ENCODE measurements around the gene LRRC43.

DNA sequence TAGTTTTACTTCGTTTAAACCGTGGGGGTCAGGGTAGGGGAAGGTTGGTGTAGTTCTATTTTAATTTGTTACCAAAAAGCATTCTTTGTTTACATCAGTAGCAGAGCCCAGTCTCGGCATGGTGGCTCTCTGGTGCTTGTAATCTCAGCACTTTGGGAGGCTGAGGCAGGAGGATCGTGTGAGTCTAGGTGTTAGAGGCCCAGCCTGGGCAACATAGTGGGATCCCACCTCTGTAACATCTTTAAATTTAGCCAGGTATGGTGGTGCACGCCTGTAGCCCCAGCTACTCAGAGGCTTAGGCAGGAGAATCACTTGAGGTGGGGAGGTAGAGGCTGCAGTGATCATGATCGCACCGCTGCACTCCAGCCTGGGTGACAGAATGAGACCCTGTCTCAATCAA, 2.2 kb downstream of the LRRC43 start:
- TF ChIP-seq CHD2 (IDR thresholded peaks at IDR 0.05; ENCODE audit: low read length, partially characterized antibody) (no peak), SREBF2 (IDR thresholded peaks at IDR 0.05) (no peak), FOXS1 (CRISPR knock-in tag; IDR thresholded peaks at IDR 0.05) (no peak), POLR2AphosphoS2 (conservative IDR thresholded peaks at IDR 0.05; ENCODE audit: low read length) (no peak), POLR2A (IDR thresholded peaks at IDR 0.05; ENCODE audit: low read length) (no peak)
- TF ChIP-seq, protein P1, sequence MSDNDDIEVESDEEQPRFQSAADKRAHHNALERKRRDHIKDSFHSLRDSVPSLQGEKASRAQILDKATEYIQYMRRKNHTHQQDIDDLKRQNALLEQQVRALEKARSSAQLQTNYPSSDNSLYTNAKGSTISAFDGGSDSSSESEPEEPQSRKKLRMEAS (IDR thresholded peaks at IDR 0.05): no peak
- TF ChIP-seq, protein P2, sequence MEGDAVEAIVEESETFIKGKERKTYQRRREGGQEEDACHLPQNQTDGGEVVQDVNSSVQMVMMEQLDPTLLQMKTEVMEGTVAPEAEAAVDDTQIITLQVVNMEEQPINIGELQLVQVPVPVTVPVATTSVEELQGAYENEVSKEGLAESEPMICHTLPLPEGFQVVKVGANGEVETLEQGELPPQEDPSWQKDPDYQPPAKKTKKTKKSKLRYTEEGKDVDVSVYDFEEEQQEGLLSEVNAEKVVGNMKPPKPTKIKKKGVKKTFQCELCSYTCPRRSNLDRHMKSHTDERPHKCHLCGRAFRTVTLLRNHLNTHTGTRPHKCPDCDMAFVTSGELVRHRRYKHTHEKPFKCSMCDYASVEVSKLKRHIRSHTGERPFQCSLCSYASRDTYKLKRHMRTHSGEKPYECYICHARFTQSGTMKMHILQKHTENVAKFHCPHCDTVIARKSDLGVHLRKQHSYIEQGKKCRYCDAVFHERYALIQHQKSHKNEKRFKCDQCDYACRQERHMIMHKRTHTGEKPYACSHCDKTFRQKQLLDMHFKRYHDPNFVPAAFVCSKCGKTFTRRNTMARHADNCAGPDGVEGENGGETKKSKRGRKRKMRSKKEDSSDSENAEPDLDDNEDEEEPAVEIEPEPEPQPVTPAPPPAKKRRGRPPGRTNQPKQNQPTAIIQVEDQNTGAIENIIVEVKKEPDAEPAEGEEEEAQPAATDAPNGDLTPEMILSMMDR (IDR thresholded peaks at IDR 0.05): no peak
- TF ChIP-seq, protein P3, sequence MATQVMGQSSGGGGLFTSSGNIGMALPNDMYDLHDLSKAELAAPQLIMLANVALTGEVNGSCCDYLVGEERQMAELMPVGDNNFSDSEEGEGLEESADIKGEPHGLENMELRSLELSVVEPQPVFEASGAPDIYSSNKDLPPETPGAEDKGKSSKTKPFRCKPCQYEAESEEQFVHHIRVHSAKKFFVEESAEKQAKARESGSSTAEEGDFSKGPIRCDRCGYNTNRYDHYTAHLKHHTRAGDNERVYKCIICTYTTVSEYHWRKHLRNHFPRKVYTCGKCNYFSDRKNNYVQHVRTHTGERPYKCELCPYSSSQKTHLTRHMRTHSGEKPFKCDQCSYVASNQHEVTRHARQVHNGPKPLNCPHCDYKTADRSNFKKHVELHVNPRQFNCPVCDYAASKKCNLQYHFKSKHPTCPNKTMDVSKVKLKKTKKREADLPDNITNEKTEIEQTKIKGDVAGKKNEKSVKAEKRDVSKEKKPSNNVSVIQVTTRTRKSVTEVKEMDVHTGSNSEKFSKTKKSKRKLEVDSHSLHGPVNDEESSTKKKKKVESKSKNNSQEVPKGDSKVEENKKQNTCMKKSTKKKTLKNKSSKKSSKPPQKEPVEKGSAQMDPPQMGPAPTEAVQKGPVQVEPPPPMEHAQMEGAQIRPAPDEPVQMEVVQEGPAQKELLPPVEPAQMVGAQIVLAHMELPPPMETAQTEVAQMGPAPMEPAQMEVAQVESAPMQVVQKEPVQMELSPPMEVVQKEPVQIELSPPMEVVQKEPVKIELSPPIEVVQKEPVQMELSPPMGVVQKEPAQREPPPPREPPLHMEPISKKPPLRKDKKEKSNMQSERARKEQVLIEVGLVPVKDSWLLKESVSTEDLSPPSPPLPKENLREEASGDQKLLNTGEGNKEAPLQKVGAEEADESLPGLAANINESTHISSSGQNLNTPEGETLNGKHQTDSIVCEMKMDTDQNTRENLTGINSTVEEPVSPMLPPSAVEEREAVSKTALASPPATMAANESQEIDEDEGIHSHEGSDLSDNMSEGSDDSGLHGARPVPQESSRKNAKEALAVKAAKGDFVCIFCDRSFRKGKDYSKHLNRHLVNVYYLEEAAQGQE (IDR thresholded peaks at IDR 0.05): no peak
